ENCODE measurements around the gene LRRC63. TPM values are rescaled to one million over a fixed set of nuclear protein-coding genes. Genes with fewer than 3 reads are reported as not detected.

The LRRC63 gene
- total RNA-seq, 1 experiment from 2014 or later, result not detected

DNA sequence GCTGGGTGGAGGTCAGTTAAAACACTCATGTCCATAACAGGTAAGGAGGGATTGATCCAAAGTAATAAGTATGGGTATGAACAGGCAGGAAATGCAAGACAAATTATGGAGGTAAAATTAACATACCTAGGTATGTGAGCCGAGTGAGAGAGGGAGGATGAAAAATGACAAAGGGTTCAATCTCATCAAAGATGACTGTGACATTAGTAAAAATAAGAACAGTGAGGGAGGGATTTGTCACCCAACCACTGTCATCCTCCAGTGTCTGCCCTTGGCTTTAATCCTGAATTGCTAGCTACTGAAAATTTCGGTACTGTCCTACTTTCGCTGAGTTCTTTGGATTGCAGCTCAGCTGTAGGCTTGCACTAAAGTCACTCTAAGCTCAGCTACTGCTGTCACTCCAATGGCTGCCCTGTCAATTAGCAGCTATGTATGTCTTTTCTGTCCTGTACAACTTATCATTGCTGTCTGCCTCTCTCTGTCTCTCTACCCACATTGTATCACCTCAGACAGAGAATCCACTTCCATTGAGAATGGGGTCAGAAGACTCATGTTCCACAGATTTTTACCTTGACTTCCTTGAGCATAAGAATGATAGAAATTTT lies 62.5 kb downstream of the LRRC63 start:
- peak overlapping the region; percentile 17 for H2AFZ ChIP-seq (ENCODE audit: low read depth, low read length, poor library complexity, severe bottlenecking)
- BruUV-seq (replicated peaks), result no TSS peak
- POLR2A ChIA-PET, result interaction anchor here (1.4 kb wide), 1 partner anchor 16 kb away, joined by 4 read pairs; no protein-coding TSS in a partner anchor

More for the DNA sequence above, 62.5 kb downstream of the LRRC63 start:
- no peaks in the 10 kb centered on the region for H3K79me2 ChIP-seq (ENCODE audit: insufficient read depth, low read length)
- no peaks in the 10 kb centered on the region for H3K9me2 ChIP-seq (ENCODE audit: insufficient read depth)
- ATAC-seq (no peak), DNase-seq (ENCODE audit: low read depth, low spot score) (no peak)
- H3K9me3 ChIP-seq (ENCODE audit: control insufficient read depth in 1 of 2, insufficient read depth in 1 of 2, low read depth in 1 of 2, low read length in 2 of 2), result no peaks in the 10 kb centered on the region
- no peak overlapping the region for H3K27ac ChIP-seq (ENCODE audit: low read depth, low read length)
- H3K9ac ChIP-seq (ENCODE audit: low read length), result no peak overlapping the region
- H3K36me3 ChIP-seq (ENCODE audit: control insufficient read depth in 1 of 2, insufficient read depth in 2 of 2, low read length in 2 of 2), result no peaks in the 10 kb centered on the region
- no peaks in the 10 kb centered on the region for H3K27me3 ChIP-seq (ENCODE audit: insufficient read depth, low read length)
- intact Hi-C loops (cut with micrococcal nuclease), result no loop called here
- H4K20me1 ChIP-seq (ENCODE audit: insufficient read depth), result no peaks in the 10 kb centered on the region
- H3K4me2 ChIP-seq (ENCODE audit: low read length), result no peak overlapping the region
- no peak for TF ChIP-seq EZH2phosphoT487 (IDR thresholded peaks at IDR 0.05; ENCODE audit: borderline replicate concordance)
- TF ChIP-seq, protein P1, sequence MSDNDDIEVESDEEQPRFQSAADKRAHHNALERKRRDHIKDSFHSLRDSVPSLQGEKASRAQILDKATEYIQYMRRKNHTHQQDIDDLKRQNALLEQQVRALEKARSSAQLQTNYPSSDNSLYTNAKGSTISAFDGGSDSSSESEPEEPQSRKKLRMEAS (IDR thresholded peaks at IDR 0.05), result no peak
- no peak for TF ChIP-seq CBX3 (IDR thresholded peaks at IDR 0.05; ENCODE audit: low read depth)
- no peak for TF ChIP-seq CEBPB (IDR thresholded peaks at IDR 0.05; ENCODE audit: low read depth)
- no peak for TF ChIP-seq ZFX (IDR thresholded peaks at IDR 0.05)
- no peak for TF ChIP-seq FOSL1 (IDR thresholded peaks at IDR 0.05; ENCODE audit: low read depth)
- no peak for TF ChIP-seq RAD21 (IDR thresholded peaks at IDR 0.05; ENCODE audit: low read depth)
- no peak for TF ChIP-seq POLR2AphosphoS5 (IDR thresholded peaks at IDR 0.05; ENCODE audit: low read depth, low read length)
- no peak for TF ChIP-seq POLR2A (IDR thresholded peaks at IDR 0.05; ENCODE audit: borderline replicate concordance, extremely low read depth, insufficient read depth, insufficient read length)
- TF ChIP-seq, protein P2, sequence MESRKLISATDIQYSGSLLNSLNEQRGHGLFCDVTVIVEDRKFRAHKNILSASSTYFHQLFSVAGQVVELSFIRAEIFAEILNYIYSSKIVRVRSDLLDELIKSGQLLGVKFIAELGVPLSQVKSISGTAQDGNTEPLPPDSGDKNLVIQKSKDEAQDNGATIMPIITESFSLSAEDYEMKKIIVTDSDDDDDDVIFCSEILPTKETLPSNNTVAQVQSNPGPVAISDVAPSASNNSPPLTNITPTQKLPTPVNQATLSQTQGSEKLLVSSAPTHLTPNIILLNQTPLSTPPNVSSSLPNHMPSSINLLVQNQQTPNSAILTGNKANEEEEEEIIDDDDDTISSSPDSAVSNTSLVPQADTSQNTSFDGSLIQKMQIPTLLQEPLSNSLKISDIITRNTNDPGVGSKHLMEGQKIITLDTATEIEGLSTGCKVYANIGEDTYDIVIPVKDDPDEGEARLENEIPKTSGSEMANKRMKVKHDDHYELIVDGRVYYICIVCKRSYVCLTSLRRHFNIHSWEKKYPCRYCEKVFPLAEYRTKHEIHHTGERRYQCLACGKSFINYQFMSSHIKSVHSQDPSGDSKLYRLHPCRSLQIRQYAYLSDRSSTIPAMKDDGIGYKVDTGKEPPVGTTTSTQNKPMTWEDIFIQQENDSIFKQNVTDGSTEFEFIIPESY (IDR thresholded peaks at IDR 0.05; ENCODE audit: extremely low read depth, insufficient replicate concordance, low read length), result no peak
- no peak for TF ChIP-seq EZH2 (IDR thresholded peaks at IDR 0.05)
- TF ChIP-seq SRF (IDR thresholded peaks at IDR 0.05; ENCODE audit: low read depth), result no peak
- TF ChIP-seq ELF1 (IDR thresholded peaks at IDR 0.05; ENCODE audit: borderline replicate concordance, low read depth), result no peak
- TF ChIP-seq SP1 (IDR thresholded peaks at IDR 0.05; ENCODE audit: low read depth), result no peak
- no peak for TF ChIP-seq ZNF274 (IDR thresholded peaks at IDR 0.05; ENCODE audit: low read depth, low read length)
- no peak for TF ChIP-seq SIN3A (IDR thresholded peaks at IDR 0.05; ENCODE audit: low read depth)
- TF ChIP-seq JUND (IDR thresholded peaks at IDR 0.05), result no peak
- no peak for TF ChIP-seq TCF7L2 (IDR thresholded peaks at IDR 0.05; ENCODE audit: borderline replicate concordance, extremely low read depth, insufficient read depth, insufficient read length)
- ChIA-PET CTCF (interaction anchor here (1.9 kb wide), 1 partner anchor 15 kb away, joined by 6 read pairs; no protein-coding TSS in a partner anchor), RAD21 (ENCODE audit: low non-redundant PET in 1 of 2, low total read pairs in 2 of 2, uncharacterized antibody in 2 of 2, unreplicated experiment in 2 of 2) (interaction anchor here in 1 of 2 experiments (0.7 kb wide), 1 partner anchor 15 kb away, joined by 3 read pairs; no protein-coding TSS in a partner anchor)
- no peak overlapping the region for H3K4me3 ChIP-seq (replicated peaks in 1 of 2; ENCODE audit: low read depth in 1 of 2, low read length in 2 of 2)
- H3K4me1 ChIP-seq (ENCODE audit: control insufficient read depth in 1 of 2, insufficient read depth in 2 of 2, low read length in 2 of 2), result no peaks in the 10 kb centered on the region

Measured in HCT116 (cell line).